Measurements from ENCODE around the gene SYTL5.

DNA sequence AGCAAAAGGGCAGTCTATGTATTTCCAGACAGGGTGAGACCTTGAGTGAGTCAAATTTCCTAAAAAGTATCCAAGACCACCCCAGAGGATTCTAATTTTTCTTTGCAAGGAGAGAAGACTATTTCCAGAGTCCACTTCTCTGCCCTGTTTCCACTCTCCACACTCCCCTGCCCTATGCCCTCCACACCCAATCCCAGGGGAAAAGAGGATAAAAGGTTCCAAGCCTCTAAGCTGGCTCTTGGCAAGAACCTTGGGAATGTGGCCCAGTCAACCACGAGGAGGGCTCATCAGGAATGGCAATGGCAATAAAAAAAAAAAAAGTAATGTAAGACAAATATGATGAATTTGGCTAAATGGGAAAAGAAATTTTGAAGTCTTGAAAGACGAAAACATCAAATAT lies 148.5 kb downstream of the SYTL5 start:
- TF ChIP-seq, protein P1, sequence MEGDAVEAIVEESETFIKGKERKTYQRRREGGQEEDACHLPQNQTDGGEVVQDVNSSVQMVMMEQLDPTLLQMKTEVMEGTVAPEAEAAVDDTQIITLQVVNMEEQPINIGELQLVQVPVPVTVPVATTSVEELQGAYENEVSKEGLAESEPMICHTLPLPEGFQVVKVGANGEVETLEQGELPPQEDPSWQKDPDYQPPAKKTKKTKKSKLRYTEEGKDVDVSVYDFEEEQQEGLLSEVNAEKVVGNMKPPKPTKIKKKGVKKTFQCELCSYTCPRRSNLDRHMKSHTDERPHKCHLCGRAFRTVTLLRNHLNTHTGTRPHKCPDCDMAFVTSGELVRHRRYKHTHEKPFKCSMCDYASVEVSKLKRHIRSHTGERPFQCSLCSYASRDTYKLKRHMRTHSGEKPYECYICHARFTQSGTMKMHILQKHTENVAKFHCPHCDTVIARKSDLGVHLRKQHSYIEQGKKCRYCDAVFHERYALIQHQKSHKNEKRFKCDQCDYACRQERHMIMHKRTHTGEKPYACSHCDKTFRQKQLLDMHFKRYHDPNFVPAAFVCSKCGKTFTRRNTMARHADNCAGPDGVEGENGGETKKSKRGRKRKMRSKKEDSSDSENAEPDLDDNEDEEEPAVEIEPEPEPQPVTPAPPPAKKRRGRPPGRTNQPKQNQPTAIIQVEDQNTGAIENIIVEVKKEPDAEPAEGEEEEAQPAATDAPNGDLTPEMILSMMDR (optimal IDR thresholded peaks at IDR 0.05 in 1 of 3, IDR thresholded peaks at IDR 0.05 in 1 of 3, conservative IDR thresholded peaks at IDR 0.05 in 1 of 3; ENCODE audit: extremely low read depth in 1 of 3, insufficient read depth in 2 of 3, low read length in 3 of 3), result no peak
- no peak for TF ChIP-seq EZH2 (IDR thresholded peaks at IDR 0.05; ENCODE audit: low read length)
